Endothelial cell (in vitro differentiated cells): ENCODE results near the gene IRX2. TPM values are rescaled to one million over a fixed set of nuclear protein-coding genes. Genes with fewer than 3 reads are reported as not detected.

Source experiments
- DNase-seq: peaks from one replicate; pipeline ENCODE4 v3.0.0; 2021; ENCODE audit warnings: low spot score
- H3K27ac Mint-ChIP-seq: one replicate; pipeline ENCODE4 v1.8.0; 2021; ENCODE audit warnings: mixed read lengths, inconsistent platforms; ENCODE audit not compliant: unreplicated experiment
- H3K27me3 Mint-ChIP-seq: one replicate; pipeline ENCODE4 v1.8.0; 2021; ENCODE audit warnings: mild to moderate bottlenecking, moderate library complexity, mixed read lengths, inconsistent platforms; ENCODE audit not compliant: unreplicated experiment
- H3K36me3 Mint-ChIP-seq: one replicate; pipeline ENCODE4 v1.8.0; 2021; ENCODE audit warnings: mild to moderate bottlenecking, low read depth, mixed read lengths, inconsistent platforms; ENCODE audit not compliant: unreplicated experiment
- H3K4me1 Mint-ChIP-seq: one replicate; pipeline ENCODE4 v1.8.0; 2021; ENCODE audit warnings: mild to moderate bottlenecking, mixed read lengths, inconsistent platforms; ENCODE audit not compliant: unreplicated experiment
- H3K4me3 Mint-ChIP-seq: one replicate; pipeline ENCODE4 v1.8.0; 2021; ENCODE audit warnings: mild to moderate bottlenecking, mixed read lengths, inconsistent platforms; ENCODE audit not compliant: unreplicated experiment
- H3K9me3 Mint-ChIP-seq: one replicate; pipeline ENCODE4 v1.8.0; 2021; ENCODE audit warnings: mixed read lengths, inconsistent platforms; ENCODE audit not compliant: unreplicated experiment
- total RNA-seq: library from RNA; stranded (reverse); fragmentation: NEBNext Ultra II Directional; extraction: Animal tissue kit (Norgen Biotek cat#: 25700); gene quantifications from one replicate; pipeline ENCODE4 v1.2.1, GENCODE V29; 2021; ENCODE audit not compliant: unreplicated experiment
- TF ChIP-seq, protein P1 (sequence below): fragments of 200-600 bp; sonication (generic); IDR thresholded peaks from one replicate; pipeline ENCODE4 v1.5.0; 2021; ENCODE audit warnings: antibody characterized with exemption; ENCODE audit not compliant: unreplicated experiment

IRX2 gene
- total RNA-seq, 1 donor from 2014 or later = 0.72 TPM

DNA sequence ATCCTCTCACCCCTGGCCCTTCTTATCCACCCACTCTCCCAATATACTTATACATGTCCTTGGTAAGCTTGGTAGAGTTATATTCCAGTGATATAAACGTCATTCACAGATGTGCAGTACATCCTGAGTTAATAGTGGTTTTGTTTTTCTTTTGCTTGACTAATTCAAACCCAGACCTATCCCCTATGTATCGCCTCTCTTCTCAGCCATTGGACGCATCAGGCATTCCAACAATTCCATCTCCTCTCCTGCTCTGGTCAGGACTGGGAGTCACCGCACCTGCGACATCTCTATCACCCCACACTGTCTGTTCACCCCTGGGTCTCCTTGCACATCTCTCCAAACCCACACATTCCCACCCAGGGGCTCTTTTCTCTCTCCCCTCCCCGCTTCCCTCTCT, 21.9 kb upstream of the IRX2 start:
- no peak overlapping the region for H3K27ac Mint-ChIP-seq
- H3K4me1 Mint-ChIP-seq = no peaks in the 10 kb centered on the region
- H3K4me3 Mint-ChIP-seq = no peak overlapping the region
- DNase-seq = no peak
- H3K27me3 Mint-ChIP-seq = no peaks in the 10 kb centered on the region
- peaks cover 7% of the 10 kb centered on the region for H3K9me3 Mint-ChIP-seq
- no peaks in the 10 kb centered on the region for H3K36me3 Mint-ChIP-seq
- TF ChIP-seq, protein P1, sequence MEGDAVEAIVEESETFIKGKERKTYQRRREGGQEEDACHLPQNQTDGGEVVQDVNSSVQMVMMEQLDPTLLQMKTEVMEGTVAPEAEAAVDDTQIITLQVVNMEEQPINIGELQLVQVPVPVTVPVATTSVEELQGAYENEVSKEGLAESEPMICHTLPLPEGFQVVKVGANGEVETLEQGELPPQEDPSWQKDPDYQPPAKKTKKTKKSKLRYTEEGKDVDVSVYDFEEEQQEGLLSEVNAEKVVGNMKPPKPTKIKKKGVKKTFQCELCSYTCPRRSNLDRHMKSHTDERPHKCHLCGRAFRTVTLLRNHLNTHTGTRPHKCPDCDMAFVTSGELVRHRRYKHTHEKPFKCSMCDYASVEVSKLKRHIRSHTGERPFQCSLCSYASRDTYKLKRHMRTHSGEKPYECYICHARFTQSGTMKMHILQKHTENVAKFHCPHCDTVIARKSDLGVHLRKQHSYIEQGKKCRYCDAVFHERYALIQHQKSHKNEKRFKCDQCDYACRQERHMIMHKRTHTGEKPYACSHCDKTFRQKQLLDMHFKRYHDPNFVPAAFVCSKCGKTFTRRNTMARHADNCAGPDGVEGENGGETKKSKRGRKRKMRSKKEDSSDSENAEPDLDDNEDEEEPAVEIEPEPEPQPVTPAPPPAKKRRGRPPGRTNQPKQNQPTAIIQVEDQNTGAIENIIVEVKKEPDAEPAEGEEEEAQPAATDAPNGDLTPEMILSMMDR = no peak

DNA sequence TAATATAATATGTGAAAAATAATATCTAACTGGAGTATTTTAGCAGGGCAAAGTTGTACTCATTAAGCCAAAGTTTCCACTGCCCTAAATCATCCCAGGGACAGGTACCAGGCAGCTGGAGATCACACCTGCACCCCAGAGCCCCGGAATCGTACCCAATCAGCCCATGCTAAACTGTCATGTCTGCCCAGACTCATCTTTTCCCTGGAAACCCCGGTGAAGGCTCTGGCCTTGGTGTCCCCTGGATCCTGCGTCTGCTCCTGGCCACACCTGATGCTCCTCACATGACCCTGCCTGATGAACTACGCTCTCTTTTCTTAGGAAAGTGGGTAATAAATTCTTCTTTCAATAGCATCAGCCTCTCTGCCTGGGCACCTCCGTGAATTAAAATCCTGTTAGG, 15.6 kb upstream of the IRX2 start:
- TF ChIP-seq, protein P1 = no peak
- H3K4me3 Mint-ChIP-seq = no peak overlapping the region
- no peaks in the 10 kb centered on the region for H3K9me3 Mint-ChIP-seq
- no peak for DNase-seq
- no peak overlapping the region for H3K27ac Mint-ChIP-seq
- H3K4me1 Mint-ChIP-seq = no peaks in the 10 kb centered on the region
- H3K27me3 Mint-ChIP-seq = peaks cover 7% of the 10 kb centered on the region
- no peaks in the 10 kb centered on the region for H3K36me3 Mint-ChIP-seq

DNA sequence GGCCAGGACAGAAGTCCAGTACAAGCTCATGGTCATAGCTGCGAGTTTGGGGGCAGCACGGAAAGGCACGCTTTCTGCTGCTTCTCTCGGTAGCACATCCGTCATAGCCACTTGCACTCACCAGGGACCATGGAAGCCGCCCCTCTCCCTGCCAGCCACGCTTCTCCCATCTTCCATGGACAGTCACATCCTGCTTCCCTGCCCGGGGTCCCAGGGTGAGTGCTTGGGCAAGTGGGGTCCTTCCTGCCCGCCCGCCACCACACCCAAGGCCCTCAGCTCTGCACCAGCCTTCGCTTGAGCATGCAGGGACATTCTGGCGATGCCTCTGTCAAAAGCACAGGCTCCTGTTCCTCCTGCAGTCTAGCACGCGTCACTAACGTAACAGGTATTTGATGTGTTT, 13.1 kb upstream of the IRX2 start:
- H3K4me1 Mint-ChIP-seq = no peaks in the 10 kb centered on the region
- no peak for DNase-seq
- no peak overlapping the region for H3K27ac Mint-ChIP-seq
- peaks cover 9% of the 10 kb centered on the region for H3K27me3 Mint-ChIP-seq
- H3K4me3 Mint-ChIP-seq = peak overlapping the region; percentile 3
- H3K9me3 Mint-ChIP-seq = no peaks in the 10 kb centered on the region
- H3K36me3 Mint-ChIP-seq = no peaks in the 10 kb centered on the region
- TF ChIP-seq, protein P1 = no peak

DNA sequence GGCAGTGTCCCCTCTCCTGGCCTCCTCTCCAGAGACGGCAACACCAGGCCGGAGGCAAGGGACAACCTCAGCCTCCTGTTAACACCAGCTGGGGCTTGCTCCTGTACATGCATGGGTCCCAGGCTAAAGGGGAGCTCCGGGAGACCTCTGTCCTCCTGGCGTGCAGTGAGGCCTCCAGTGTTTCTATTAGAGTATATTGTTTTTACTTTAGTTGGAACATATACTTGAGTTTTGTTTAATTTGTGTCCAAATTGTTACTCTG, 12.0 kb upstream of the IRX2 start:
- Mint-ChIP-seq H3K4me1 (no peaks in the 10 kb centered on the region), H3K36me3 (no peaks in the 10 kb centered on the region)

DNA sequence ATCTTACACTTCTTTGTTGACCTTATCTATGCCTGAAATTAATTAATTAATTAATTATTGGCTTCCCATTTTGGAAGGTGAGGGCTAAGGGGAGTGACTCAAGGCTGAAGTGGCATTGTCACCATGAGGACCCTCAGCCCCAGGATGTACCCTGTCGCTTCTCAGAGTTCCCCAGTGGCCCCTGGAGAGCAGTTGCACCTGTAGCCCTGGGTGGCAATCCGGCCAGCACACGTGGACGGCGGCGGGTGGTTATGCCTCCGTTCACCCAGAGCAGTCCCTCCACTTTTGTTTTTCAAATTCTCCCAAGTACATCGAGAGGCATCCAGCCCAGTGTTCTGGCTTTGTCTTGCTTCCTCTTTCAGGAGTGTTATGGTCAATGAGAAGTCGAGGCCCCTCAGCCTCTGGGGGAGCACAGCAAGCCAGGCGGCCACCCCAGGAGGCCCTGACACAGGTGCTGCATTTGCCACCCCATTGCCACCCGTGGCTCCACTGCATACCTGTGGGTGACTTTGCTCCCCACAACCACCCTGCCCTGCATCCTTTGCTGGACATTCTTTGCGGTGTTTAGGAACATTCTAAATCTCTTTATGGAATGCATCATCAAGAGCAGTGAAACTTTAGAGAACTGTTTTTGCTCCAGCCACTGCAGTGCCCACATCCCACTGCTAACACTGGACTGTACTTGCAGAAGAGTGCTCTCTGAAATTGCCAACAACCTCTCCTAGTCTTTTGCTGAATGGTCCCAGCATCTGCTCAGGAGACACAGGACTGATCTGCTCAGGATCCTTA, 11.5 kb upstream of the IRX2 start:
- peaks cover 17% of the 10 kb centered on the region for H3K27me3 Mint-ChIP-seq
- H3K9me3 Mint-ChIP-seq = no peaks in the 10 kb centered on the region
- no peak overlapping the region for H3K27ac Mint-ChIP-seq
- TF ChIP-seq, protein P1 = no peak
- H3K4me3 Mint-ChIP-seq = no peak overlapping the region
- H3K36me3 Mint-ChIP-seq = no peaks in the 10 kb centered on the region
- H3K4me1 Mint-ChIP-seq = no peaks in the 10 kb centered on the region
- no peak for DNase-seq

More for the DNA sequence above, 12.0 kb upstream of the IRX2 start:
- no peaks in the 10 kb centered on the region for H3K9me3 Mint-ChIP-seq
- no peak overlapping the region for H3K4me3 Mint-ChIP-seq
- H3K27ac Mint-ChIP-seq = no peak overlapping the region
- no peak for DNase-seq
- TF ChIP-seq, protein P1 = no peak
- H3K27me3 Mint-ChIP-seq = peaks cover 15% of the 10 kb centered on the region
